EH (cell line): ENCODE results near the gene MX2.
A peak's percentile ranks its signal among the peaks of the same experiment; 100 is the strongest.
"Not testable (repeated sequence)": the region's sequence is repeated elsewhere in the genome, so short reads cannot be mapped to it uniquely, and the experiment has no call there.

Source experiments
- DNase-seq: peaks from one replicate; pipeline ENCODE4 v3.0.0-alpha.2; 2015; ENCODE audit warnings: low read depth

The MX2 gene

GRCh38 chr21:41342035-41342434 is 19.8 kb upstream of the MX2 start:
- no peak for DNase-seq

GRCh38 chr21:41344146-41344545 is 17.7 kb upstream of the MX2 start:
- no peak for DNase-seq

DNA sequence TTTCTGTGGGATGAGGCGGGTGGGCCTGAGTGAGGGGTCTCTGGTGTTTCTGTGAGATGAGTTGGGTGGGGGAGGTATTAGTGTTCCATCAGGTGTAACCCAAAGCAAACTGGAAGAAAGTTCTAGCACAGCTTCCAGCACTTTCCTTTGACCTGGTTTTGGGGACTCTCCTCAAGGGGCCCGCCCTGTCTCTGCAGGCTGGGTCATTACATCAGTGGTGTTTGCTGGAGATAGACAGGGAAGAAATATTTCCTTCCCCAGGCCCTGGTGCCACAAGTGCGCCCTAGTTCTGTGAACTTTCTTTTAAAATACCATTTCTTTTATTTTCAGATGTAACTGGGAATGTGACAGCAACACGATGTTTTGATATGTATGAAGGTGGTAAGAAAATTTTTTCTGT is 16.5 kb upstream of the MX2 start:
- no peak for DNase-seq

GRCh38 chr21:41345934-41346685 is 15.7 kb upstream of the MX2 start:
- no peak for DNase-seq

DNA sequence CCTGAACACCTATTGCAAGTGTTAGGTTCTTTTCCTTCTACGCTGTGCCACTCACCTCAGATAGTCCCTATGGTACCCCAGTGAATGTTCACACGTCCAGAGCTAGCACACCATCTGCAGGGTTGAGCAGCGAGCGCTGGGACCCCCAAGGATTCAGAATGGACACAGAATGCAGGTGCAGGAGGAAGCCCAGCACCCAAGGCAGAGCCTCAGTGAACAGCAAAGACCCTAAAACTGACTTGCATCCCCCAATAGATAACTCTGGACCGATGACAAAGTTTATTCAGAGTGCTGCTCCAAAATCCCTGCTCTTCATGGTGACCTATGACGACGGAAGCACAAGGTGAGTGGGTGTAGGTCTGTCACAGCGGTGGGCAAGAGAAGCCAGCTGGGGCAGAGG is 15.1 kb upstream of the MX2 start:
- no peak for DNase-seq

GRCh38 chr21:41348434-41348833 is 13.4 kb upstream of the MX2 start:
- no peak for DNase-seq

GRCh38 chr21:41349126-41349525 is 12.7 kb upstream of the MX2 start:
- DNase-seq: no peak

- no peak for DNase-seq
Measured at GRCh38 chr21:41349619-41350390, 12.0 kb upstream of the MX2 start.

DNA sequence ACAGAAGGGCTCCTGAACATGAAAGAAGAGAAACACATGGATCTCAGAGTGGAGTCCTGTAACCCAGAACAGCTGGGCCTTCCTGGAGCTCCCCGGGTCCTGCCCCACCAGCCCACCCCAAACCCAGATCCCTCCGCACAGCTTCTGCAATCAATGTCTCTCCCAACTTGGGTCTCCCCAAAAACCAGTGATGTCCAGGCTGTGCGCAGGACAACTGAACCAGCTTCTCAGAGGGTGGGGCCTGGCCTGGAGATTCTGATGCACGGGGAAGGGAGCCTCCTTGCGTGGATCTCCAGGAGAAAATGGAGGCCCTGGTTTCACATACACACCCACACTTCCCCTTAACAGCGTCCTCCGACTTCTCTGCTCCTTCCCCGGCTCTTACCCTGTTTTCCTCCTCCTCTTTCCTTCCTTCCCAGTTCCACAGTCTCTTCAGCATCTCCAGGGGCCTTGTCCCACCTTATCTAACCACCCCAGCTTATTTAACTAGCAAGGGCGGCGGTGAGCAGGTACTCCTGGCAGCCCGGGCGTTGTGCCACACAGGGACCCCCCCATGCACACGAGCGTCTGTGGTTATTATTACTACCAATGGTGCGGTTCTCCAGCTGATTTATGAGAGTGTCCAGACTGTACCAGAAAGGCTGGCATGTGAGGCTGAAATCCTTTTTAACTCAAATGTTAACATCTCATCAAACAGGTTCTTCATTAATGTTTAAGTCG is 11.2 kb upstream of the MX2 start:
- DNase-seq: no peak

- DNase-seq: no peak
Measured at GRCh38 chr21:41357546-41357945, 4.3 kb upstream of the MX2 start.

DNA sequence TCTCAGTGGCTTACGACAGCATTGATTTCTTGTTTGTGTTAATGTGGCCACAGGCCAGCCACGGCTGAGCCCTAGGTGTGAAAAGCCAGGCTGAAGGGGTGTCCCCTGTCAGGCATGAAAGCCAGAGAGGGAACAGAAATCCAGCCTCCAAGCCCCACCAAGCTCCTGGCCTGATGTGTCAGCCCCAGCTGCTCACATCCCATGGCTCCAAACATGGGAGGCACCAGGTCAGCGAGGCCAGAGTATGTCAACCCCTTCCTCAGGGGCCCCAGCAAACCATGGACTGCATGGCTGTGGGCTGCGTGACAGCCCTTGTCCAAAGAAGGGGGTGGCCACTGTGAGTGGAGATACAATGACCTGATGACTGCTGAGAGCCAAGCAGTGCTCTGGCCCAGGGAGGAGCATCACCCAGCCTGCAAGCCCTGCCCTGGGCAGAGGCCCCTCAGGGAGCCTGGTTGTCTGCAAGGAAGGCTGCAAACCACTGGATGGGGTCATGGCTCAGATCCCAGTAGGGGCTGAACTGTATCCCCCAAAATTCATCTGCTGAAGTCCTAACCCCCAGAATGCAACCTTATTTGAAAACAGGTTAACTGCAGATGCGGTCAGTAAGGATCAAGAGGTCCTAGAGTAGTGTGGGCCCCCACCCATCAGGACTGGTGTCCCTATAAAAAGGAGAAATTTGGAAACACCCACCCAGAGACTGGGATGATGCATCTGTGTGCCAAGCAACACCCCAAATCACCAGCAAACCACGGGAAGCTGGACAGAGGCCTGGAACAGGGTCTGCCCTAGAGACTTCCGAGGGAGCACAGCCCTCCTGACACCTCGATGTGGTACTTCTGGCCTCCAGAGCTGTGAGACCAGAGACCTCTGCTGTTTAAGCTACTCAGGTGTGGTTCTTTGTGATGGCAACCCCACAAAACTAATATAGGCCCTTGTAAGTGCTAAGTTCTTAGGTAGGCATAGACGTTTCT is 3.3 kb upstream of the MX2 start:
- no peak for DNase-seq

- DNase-seq: no peak
Measured at GRCh38 chr21:41359286-41359685, 2.5 kb upstream of the MX2 start.

GRCh38 chr21:41359754-41360071 is 2.1 kb upstream of the MX2 start:
- DNase-seq: not testable (repeated sequence)

- peak; percentile 71 for DNase-seq
Measured at GRCh38 chr21:41360072-41360821, 1.6 kb upstream of the MX2 start.

GRCh38 chr21:41361053-41361785 is 608 bp upstream of the MX2 start:
- DNase-seq: no peak

- no peak for DNase-seq
Measured at GRCh38 chr21:41362605-41363369, 960 bp downstream of the MX2 start.

DNA sequence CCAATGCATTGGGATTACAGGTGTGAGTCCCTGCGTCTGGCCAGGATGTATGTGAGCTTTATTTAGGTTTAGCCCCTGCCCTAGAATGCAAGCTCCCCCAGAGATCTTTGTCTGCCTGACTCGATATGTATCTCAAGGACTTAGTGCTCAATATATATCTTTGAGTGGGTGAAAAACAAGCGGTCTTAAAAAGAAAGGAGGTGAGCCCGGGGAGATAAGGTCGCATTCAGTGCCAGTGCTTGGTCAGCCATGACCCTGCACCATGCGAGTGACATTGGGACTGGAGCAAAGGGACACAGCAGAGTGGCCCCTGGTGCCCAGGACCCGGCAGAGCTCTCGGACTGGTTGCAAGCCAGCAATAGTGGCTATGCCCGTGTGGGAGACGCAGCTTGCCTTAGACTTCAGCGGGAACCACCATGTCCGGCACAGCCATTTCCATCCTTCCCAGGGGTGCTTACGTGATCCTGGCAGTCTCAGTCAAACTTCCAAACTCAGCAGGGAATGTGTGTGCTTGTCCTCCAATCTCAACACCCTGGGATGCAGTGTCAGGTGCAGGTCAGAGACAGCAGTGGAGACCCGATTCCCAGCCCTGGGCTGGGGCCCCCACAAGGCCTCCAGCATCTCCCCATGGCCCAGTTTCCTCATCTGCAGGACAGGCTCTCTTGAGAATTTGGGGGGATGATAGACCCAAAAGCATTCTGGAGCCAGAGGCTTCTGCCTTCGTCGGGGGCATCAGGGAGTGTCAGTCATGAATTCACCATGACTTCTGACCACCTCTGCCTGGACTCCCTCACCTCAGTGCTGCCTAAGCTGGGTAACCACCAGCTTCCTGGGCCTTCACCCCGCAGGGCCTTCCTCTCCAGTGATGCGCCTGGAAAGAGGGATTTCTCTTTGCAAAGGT is 1.8 kb downstream of the MX2 start:
- DNase-seq: no peak

GRCh38 chr21:41364308-41364707 is 2.5 kb downstream of the MX2 start:
- no peak for DNase-seq
